ENCODE measurements around the gene HLA-DRB1.
"Not testable (repeated sequence)": the region's sequence is repeated elsewhere in the genome, so short reads cannot be mapped to it uniquely, and the experiment has no call there.

Gene HLA-DRB1

DNA sequence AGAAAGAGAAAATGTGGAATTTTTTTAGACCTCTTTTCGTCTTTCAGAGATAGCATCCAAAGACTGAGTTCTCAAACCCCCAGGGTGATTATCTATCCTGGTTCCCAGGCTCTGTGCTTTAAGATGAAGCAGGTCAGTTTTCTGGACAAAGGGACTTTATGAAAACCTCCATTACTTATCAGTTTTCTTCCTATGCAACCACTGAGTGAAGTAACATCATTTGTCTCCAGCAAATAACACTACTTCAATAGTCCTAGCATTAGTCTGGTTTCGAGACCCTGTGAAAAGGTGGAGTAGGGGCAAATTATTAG lies 18.3 kb upstream of the HLA-DRB1 start:
- no peaks in the 10 kb centered on the region for H3K36me3 ChIP-seq (ENCODE audit: control insufficient read depth, insufficient read depth, low read length, severe bottlenecking)
- no peaks in the 10 kb centered on the region for H3K9me3 ChIP-seq (ENCODE audit: control insufficient read depth, low read length)
- no peak for DNase-seq (ENCODE audit: low read depth)
- no peaks in the 10 kb centered on the region for H3K27me3 ChIP-seq (replicated peaks; ENCODE audit: control insufficient read depth, insufficient read depth, low read length)
- no peaks in the 10 kb centered on the region for H3K4me1 ChIP-seq (ENCODE audit: control insufficient read depth, insufficient read depth, low read length)
- H3K4me3 ChIP-seq (ENCODE audit: low read length), result no peak overlapping the region
- H3K9ac ChIP-seq (ENCODE audit: low read length), result no peak overlapping the region

DNA sequence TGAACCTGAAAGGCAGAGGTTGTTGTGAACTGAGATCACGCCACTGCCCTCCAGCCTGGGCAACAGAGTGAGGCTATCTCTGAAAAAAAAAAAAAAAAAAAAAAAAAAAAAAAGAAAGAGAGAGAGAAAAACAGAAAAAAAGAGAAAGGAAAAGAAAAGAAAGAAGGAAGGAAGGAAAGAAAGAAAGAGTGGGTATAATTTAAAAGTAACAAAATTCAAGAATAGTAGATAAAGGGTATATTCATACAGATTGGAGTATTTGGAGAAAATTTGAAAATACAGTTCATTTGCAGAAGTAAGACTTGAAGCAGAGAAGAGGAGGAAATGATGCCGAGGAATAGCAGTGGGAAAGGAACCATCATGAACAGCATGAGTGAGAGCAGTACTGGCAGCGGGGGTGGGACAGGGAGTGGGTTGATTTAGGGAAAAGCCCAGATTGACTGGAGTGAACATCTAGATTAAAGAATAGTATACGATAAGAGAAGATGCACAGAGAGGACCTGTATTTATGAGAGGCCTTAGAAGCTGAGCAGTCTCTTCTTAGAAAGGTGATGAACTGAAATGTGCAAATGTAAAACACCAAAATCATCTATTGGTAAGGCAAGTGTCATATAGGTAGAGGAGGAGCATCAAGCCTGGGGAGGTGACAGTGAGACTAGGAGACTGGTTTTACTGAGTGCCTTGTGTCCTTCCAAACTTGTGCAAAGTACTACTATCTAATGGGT lies 17.8 kb upstream of the HLA-DRB1 start:
- H3K36me3 ChIP-seq (ENCODE audit: control insufficient read depth, insufficient read depth, low read length, severe bottlenecking), result no peaks in the 10 kb centered on the region
- H3K27me3 ChIP-seq (replicated peaks; ENCODE audit: control insufficient read depth, insufficient read depth, low read length), result no peaks in the 10 kb centered on the region
- H3K4me1 ChIP-seq (ENCODE audit: control insufficient read depth, insufficient read depth, low read length), result no peaks in the 10 kb centered on the region
- H3K9me3 ChIP-seq (ENCODE audit: control insufficient read depth, low read length), result no peaks in the 10 kb centered on the region
- no peak overlapping the region for H3K9ac ChIP-seq (ENCODE audit: low read length)
- H3K4me3 ChIP-seq (ENCODE audit: low read length), result no peak overlapping the region
- no peak for DNase-seq (ENCODE audit: low read depth)

DNA sequence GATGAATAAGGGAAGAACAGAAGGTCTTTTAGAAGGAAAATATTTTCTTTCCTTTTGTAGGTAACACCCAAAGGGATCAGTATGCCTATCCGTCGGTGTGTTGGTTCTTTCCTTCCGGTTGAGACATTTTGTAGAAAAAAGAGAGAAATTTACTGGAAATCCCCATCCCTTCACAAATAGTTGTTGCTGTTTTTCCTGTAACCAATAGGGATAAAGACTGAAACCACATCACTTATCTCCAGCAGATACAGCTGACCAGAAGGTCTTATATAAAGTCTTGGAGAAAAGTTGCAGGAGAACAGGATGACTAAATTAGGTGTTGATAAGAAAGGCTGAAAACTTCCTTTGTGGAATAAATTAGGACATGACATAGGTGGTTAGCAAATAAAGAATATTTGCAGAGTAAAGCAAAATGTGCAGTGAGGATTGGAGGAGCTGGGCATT lies 14.8 kb upstream of the HLA-DRB1 start:
- H3K27me3 ChIP-seq (replicated peaks; ENCODE audit: control insufficient read depth, insufficient read depth, low read length), result no peaks in the 10 kb centered on the region
- no peak overlapping the region for H3K9ac ChIP-seq (ENCODE audit: low read length)
- H3K4me3 ChIP-seq (ENCODE audit: low read length), result peak overlapping the region; percentile 64
- H3K36me3 ChIP-seq (ENCODE audit: control insufficient read depth, insufficient read depth, low read length, severe bottlenecking), result no peaks in the 10 kb centered on the region
- no peaks in the 10 kb centered on the region for H3K9me3 ChIP-seq (ENCODE audit: control insufficient read depth, low read length)
- no peak for DNase-seq (ENCODE audit: low read depth)
- no peaks in the 10 kb centered on the region for H3K4me1 ChIP-seq (ENCODE audit: control insufficient read depth, insufficient read depth, low read length)

DNA sequence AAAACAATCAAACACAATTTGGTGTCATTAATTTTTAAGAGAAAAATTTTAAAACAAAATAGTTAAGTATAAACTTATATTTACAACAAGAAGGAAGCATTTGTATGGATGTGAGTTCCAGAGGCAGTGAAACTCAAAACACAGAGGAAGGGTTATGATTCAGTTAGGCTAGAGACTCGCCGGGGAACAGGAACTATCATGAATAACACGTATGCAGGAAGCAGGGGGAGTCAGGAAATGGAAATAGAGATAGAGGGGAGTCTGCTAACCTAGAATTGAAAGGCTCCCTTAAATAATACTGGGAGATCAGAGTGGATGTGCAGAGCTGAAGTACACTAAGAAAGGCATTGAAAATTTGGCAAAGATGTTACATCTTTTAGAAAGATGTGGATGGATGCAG lies 14.2 kb upstream of the HLA-DRB1 start:
- DNase-seq (ENCODE audit: low read depth), result no peak

DNA sequence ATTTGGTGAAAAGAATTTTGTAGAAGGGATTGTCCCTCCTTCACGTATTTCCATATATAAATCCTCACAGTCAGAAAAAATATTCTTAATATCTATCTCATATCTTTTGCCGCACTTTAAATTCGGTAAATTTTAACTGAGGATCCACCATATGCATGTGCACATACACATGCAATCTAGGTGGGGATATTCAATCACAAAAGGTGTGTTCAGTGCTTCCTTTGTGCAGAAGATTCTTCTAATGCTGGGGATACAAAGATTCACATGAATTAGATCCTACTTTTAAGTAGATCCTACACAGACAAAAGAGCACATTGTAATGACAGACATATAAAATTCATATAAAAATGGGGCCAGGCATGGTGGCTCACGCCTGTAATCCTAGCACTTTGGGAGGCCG lies 13.6 kb upstream of the HLA-DRB1 start:
- H3K9ac ChIP-seq (ENCODE audit: low read length), result no peak overlapping the region

More for the DNA sequence above, 14.2 kb upstream of the HLA-DRB1 start:
- H3K4me3 ChIP-seq (ENCODE audit: low read length), result peak overlapping the region; percentile 64
- H3K4me1 ChIP-seq (ENCODE audit: control insufficient read depth, insufficient read depth, low read length), result no peaks in the 10 kb centered on the region
- H3K9me3 ChIP-seq (ENCODE audit: control insufficient read depth, low read length), result no peaks in the 10 kb centered on the region
- H3K9ac ChIP-seq (ENCODE audit: low read length), result no peak overlapping the region
- no peaks in the 10 kb centered on the region for H3K27me3 ChIP-seq (replicated peaks; ENCODE audit: control insufficient read depth, insufficient read depth, low read length)
- H3K36me3 ChIP-seq (ENCODE audit: control insufficient read depth, insufficient read depth, low read length, severe bottlenecking), result no peaks in the 10 kb centered on the region

DNA sequence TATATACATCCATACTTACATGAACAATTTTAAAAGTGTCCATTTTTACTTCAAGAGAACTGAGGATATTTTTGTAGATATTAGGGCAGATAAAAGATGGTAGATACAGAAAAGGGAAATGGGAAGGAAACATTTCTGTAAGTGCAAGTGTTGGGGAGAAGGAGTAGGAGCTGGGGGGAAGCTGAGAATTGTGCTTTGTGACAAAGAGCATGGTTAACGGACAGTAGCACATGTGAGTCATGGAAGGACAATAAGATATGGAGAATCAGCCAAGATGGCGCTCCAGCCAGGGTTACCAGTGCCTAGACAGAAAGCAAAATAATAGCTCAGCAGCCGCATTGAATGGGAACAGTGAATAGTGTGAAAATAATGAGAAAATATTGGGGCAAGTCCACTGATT lies 12.7 kb upstream of the HLA-DRB1 start:
- H3K4me1 ChIP-seq (ENCODE audit: control insufficient read depth, insufficient read depth, low read length), result no peaks in the 10 kb centered on the region
- no peak overlapping the region for H3K4me3 ChIP-seq (ENCODE audit: low read length)
- H3K27me3 ChIP-seq (replicated peaks; ENCODE audit: control insufficient read depth, insufficient read depth, low read length), result no peaks in the 10 kb centered on the region
- no peaks in the 10 kb centered on the region for H3K36me3 ChIP-seq (ENCODE audit: control insufficient read depth, insufficient read depth, low read length, severe bottlenecking)
- DNase-seq (ENCODE audit: low read depth), result no peak
- no peak overlapping the region for H3K9ac ChIP-seq (ENCODE audit: low read length)
- no peaks in the 10 kb centered on the region for H3K9me3 ChIP-seq (ENCODE audit: control insufficient read depth, low read length)

More for the DNA sequence above, 13.6 kb upstream of the HLA-DRB1 start:
- Histone ChIP-seq H3K36me3 (ENCODE audit: control insufficient read depth, insufficient read depth, low read length, severe bottlenecking) (no peaks in the 10 kb centered on the region), H3K4me3 (ENCODE audit: low read length) (no peak overlapping the region), H3K27me3 (replicated peaks; ENCODE audit: control insufficient read depth, insufficient read depth, low read length) (no peaks in the 10 kb centered on the region), H3K4me1 (ENCODE audit: control insufficient read depth, insufficient read depth, low read length) (no peaks in the 10 kb centered on the region), H3K9me3 (ENCODE audit: control insufficient read depth, low read length) (no peaks in the 10 kb centered on the region)
- no peak for DNase-seq (ENCODE audit: low read depth)

DNA sequence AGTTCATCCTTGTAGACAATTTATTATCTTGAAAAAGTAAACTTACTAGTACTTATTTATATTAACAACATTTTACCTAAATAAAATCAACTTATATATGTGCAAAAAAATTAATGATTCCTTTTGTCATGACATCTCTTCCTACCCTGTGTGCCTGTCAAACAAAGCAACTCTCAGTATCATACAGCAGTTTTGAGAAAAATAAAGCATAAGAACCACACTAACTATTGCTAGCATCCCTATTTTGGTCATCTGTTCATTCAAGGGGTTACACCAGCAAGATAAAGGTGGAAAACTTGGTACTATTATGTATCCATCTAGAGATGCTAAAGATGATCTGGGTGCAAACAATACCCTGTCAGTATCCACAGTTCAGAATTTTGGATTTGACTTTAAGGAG lies 7.4 kb upstream of the HLA-DRB1 start:
- H3K27me3 ChIP-seq (replicated peaks; ENCODE audit: control insufficient read depth, insufficient read depth, low read length), result no peaks in the 10 kb centered on the region
- DNase-seq (ENCODE audit: low read depth), result no peak
- H3K9me3 ChIP-seq (ENCODE audit: control insufficient read depth, low read length), result no peaks in the 10 kb centered on the region
- no peak overlapping the region for H3K9ac ChIP-seq (ENCODE audit: low read length)
- no peaks in the 10 kb centered on the region for H3K4me1 ChIP-seq (ENCODE audit: control insufficient read depth, insufficient read depth, low read length)
- no peak overlapping the region for H3K4me3 ChIP-seq (ENCODE audit: low read length)
- no peaks in the 10 kb centered on the region for H3K36me3 ChIP-seq (ENCODE audit: control insufficient read depth, insufficient read depth, low read length, severe bottlenecking)

DNA sequence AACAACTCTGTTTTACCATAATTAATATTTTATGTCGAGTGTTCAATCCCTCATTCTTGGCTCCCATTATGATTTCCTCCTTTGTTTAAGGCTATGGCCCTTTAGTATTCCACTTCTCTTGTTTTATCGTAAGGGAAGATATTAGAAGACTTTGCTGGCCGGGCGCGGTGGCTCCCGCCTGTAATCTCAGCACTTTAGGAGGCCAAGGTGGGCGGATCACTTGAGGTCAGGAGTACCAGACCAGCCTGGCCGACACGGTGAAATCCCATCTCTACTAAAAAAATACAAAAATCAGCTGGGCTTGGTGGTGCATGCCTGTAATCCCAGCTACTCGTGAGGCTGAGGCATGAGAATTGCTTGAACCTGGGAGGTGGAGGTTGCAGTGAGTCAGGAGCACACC lies 1.1 kb upstream of the HLA-DRB1 start:
- not testable (repeated sequence) for H3K4me3 ChIP-seq (ENCODE audit: low read length); H3K36me3 ChIP-seq (ENCODE audit: control insufficient read depth, insufficient read depth, low read length, severe bottlenecking); H3K4me1 ChIP-seq (ENCODE audit: control insufficient read depth, insufficient read depth, low read length); H3K27me3 ChIP-seq (replicated peaks; ENCODE audit: control insufficient read depth, insufficient read depth, low read length); DNase-seq (ENCODE audit: low read depth); H3K9me3 ChIP-seq (ENCODE audit: control insufficient read depth, low read length); H3K9ac ChIP-seq (ENCODE audit: low read length)

DNA sequence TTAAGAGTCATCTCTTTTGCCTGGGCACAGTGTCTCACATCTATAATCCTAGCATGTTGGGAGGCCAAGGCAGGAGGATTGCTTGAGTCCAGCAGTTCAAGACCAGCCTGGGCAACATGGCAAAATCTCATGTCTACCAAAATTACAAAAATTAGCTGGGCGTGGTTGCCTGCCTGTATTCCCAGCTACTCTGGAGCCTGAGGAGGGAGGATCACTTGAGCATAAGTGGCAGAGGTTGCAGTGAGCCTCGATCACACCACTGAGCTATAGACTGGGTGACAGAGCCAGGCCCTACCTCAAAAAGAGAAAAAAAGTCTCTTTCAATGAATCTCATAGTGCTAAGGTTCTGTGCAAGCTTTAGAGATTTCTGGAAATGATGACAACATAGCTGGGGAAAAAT lies 1.5 kb downstream of the HLA-DRB1 start:
- Histone ChIP-seq H3K27me3 (replicated peaks; ENCODE audit: control insufficient read depth, insufficient read depth, low read length) (no peaks in the 10 kb centered on the region), H3K4me1 (ENCODE audit: control insufficient read depth, insufficient read depth, low read length) (peaks cover 2% of the 10 kb centered on the region), H3K9me3 (ENCODE audit: control insufficient read depth, low read length) (no peaks in the 10 kb centered on the region), H3K36me3 (ENCODE audit: control insufficient read depth, insufficient read depth, low read length, severe bottlenecking) (no peaks in the 10 kb centered on the region), H3K9ac (ENCODE audit: low read length) (no peak overlapping the region), H3K4me3 (ENCODE audit: low read length) (no peak overlapping the region)
- DNase-seq (ENCODE audit: low read depth), result no peak

DNA sequence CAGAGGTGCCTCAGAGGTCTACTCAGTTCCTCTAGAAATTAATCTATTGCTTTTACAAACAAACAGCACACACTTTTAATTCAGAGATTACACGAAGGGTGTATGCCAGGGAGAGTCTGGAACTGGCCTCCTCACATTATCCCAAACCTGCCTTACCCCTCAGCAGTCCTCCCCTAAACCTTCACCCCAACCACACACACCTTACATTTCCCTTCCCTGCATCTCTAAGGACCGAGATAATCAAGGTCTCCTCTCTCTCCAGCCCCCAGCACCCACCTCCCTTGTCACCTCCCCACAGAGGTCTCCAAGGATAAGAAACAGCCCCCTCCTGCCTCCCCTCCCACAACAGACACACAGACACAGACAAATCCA lies 6.1 kb downstream of the HLA-DRB1 start:
- Histone ChIP-seq H3K27me3 (replicated peaks; ENCODE audit: control insufficient read depth, insufficient read depth, low read length) (no peaks in the 10 kb centered on the region), H3K9me3 (ENCODE audit: control insufficient read depth, low read length) (no peaks in the 10 kb centered on the region), H3K36me3 (ENCODE audit: control insufficient read depth, insufficient read depth, low read length, severe bottlenecking) (no peaks in the 10 kb centered on the region), H3K4me3 (ENCODE audit: low read length) (peak overlapping the region; percentile 76), H3K4me1 (ENCODE audit: control insufficient read depth, insufficient read depth, low read length) (no peaks in the 10 kb centered on the region), H3K9ac (ENCODE audit: low read length) (no peak overlapping the region)
- no peak for DNase-seq (ENCODE audit: low read depth)

DNA sequence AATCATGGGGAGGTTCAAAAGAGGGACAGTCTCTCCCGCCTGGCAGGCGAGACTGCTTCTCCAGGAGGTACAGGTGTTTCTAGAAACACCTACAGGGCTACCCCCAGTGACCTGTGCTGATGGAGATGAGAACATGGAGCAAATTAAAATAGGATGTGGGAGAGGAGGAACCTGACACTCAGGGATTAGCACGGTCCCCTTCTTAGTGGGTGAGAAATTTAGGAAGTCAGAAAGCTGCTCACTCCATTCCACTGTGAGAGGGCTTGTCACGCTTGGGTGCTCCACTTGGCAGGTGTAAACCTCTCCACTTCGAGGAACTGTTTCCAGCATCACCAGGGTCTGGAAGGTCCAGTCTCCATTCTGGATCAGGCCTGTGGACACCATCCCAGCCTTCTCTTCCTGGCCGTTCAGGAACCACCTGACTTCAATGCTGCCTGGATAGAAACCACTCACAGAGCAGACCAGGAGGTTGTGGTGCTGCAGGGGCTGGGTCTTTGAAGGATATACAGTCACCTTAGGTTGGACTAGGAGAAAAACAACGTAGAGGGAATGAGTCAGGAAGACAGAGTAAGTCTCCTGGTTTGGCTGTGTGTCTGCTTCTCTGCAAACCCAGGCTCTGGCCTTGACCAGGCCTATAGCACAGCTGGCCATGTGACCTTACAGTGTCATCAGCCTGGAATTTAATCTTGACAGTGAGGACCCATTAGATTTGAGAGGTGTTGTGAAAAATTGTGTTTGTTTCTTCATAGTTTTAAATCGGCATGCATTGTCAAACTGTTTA lies 8.1 kb downstream of the HLA-DRB1 start:
- Histone ChIP-seq H3K9ac (ENCODE audit: low read length) (no peak overlapping the region), H3K27me3 (replicated peaks; ENCODE audit: control insufficient read depth, insufficient read depth, low read length) (no peaks in the 10 kb centered on the region), H3K4me1 (ENCODE audit: control insufficient read depth, insufficient read depth, low read length) (no peaks in the 10 kb centered on the region), H3K36me3 (ENCODE audit: control insufficient read depth, insufficient read depth, low read length, severe bottlenecking) (no peaks in the 10 kb centered on the region), H3K4me3 (ENCODE audit: low read length) (no peak overlapping the region), H3K9me3 (ENCODE audit: control insufficient read depth, low read length) (no peaks in the 10 kb centered on the region)
- no peak for DNase-seq (ENCODE audit: low read depth)

Measured in adipocyte (in vitro differentiated cells).